Eye (tissue), 1 donor: ENCODE data around the gene FHIP2A.

ENCODE experiments used
- DNase-seq: peaks from one replicate; pipeline ENCODE4 v3.0.0-alpha.2; 2015

The FHIP2A gene

DNA sequence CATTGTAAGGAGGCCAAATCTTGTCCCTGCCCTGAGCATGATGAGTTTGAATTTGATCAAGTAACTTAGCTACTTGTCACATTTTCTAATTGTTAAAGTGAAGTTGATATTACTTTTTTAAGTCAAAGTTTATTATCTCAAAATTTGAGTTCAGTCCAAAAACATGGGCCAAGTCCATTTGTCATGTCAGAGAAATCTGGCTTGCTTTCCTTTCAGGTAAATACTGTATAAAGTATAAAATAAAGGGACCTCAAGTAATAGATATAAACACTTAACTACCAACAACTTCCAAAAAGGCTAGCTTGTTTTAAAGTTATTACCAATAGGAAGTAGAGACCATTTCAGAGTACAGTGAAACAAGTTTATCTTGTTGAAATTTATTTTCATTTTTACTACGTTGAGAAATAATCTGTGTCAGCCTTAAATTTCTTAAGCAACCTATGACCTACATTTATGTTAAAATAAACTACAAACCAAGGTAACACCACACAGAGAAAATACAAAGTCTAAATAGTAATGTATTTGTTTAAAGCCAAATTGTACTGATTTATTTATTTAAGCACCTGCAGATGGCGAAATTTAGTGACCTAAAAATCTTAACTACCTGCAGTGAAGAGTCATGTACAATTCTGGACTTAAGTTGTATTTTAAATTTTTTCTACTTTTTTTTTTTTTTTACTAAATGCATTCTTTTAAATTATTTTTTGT lies 36.5 kb downstream of the FHIP2A start:
- DNase-seq: no peak

DNA sequence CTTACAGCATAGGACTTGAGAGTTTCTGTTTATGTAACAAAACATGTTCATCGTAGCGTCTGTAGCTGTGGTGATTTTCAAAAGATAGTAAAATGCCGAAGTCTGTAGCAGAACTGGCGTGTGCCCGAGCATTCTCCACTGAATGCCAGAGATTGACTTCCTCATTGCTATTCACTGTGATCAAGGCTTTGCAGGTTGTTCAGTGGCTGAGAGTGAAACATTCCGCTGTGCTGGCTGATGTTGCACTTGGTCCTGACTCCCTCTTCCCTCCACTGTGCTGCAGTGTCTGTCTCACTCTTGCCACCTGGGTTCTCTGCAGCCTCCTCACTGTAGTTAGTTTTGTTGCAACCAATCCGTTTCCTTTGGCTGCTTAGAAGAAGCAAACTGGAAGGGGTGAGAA lies 37.6 kb downstream of the FHIP2A start:
- no peak for DNase-seq

DNA sequence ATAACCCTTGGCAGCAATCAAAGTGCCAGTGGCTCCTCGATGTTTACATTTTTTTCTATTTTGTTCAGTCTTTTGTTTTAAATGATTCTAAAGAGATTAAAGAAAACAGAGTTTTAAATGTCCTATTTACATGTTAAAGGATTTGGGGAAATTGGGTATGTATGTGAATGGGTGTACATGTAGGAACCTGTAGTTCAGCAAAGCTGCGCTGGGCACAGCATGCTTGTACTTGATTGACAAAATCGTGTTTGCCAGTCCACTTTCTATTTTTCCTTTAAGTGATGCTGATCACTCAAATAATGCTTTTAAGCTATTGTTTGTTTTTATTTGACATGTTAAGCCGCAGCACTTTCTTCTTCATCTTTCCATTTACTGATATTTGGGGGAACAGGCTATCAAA lies 40.9 kb downstream of the FHIP2A start:
- DNase-seq: no peak

DNA sequence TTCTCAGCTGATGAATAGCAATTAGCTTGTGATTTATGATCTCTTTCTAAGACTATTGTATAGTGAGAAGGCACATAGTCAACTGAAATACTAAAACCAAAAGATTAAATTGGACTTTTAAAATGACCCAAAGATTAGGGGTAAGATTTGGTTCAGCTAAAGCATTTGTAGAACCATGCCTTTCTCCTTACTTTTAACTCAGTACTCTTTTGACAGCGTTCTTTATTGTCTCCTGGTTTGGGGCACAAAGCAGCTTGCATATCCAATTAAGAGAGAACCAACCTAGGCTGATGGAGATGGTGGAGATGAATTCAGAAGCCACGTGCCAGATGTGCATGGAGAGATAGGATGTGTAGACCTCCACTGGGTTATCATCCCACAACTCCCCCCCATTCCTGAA lies 45.8 kb downstream of the FHIP2A start:
- DNase-seq: no peak

DNA sequence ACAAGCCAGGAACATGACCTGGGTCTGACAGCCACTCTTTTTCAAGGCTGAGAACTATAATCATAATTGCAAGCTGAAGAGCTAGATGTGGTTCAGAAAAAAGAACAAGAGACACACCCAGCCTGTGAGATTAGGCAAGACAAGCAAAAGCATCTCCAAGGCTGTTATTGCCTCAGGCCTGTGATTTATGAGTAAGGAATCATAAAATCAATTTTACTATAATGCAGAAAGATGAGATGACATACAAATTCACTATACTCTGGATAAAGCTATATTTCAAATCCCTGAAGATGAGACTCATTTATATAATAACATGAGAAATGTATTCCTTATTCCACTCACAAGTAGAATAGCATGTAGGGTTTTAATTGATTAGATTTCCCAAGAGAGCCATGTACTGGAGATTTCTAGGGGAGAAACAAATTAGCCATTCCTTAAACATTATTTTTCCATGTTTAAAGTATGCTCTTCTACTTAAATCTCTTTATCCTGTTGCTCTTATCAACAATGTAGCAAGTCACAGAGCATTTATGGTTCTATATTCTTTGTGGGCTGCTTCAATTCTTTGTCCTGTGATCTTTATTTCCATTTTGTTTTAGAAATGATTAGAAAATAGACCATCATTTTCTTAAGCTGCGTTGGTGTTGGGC lies 47.4 kb downstream of the FHIP2A start:
- DNase-seq: no peak

DNA sequence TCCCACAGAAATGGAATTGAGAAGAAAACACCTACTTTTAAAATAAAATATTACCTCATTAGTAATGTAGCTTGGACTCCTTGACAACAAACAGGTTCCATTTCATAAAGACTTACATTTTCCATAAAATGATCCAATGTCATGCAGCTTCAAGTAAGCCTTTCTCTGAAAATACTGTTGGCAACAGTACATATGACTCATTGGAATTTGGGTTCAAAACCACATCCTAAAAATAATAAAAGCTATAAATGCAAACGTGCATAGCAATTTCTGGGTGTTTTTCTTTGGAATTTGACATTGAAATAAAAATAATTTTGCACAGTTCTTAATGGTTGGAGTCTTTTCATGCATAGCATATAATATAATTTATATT lies 47.9 kb downstream of the FHIP2A start:
- DNase-seq: no peak

DNA sequence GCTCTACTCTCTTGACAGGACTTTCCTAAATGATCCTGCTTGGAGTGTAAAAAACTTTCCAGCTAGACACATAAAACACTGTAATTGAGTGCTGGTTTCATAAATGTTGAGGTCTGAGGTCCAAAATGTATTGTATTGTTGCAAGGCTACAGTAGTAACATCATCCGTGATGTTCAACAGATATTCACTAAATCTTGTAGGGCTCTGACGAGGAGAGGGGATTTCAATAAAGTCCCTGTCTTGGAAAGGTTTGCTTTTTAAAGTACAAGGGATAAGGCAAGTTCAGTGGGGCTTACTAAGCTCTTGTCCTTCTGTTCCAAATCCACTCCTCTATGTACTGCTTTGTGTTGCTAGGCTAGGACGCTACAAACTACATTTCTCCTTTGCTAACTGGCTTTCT lies 48.9 kb downstream of the FHIP2A start:
- no peak for DNase-seq

DNA sequence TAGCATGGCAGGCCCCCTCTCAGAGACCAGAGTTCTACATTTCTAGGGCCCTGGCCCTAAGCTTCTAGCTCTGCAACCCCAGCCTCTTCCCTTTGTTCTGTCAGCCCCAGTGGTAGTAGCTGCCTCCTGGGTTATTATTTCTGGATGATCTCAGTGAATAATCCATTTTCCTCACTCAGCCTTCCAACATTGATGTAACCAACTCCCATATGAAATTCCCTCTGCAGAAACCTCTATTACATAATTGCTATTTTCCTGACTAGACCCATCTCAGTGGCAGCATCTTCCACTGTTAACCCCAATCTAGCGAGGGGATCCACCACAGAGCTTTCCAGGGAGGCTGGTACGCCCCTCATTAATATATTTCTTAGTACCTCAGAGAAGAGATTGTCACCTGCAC lies 49.8 kb downstream of the FHIP2A start:
- DNase-seq: no peak
